Subcutaneous adipose tissue (tissue), 4 donors: ENCODE results near the gene CRX. TPM values are rescaled to one million over a fixed set of nuclear protein-coding genes. Genes with fewer than 3 reads are reported as not detected.

Experiments
- small RNA-seq: library from RNA; depleted of rRNA; stranded (forward); fragments of <200 nt; gene quantifications from one replicate; pipeline ENCODE3, GENCODE V24; 2016
- total RNA-seq, 4 donors: library from RNA; depleted of rRNA; stranded (reverse); fragments of >200 nt; gene quantifications; one replicate each; pipeline ENCODE4 v1.1.0, GENCODE V29; 2016
- TF ChIP-seq, protein P1 (sequence below): fragments of 450-650 bp; IDR thresholded peaks from one replicate; pipeline ENCODE4 v1.5.1; 2016; ENCODE audit warnings: low read depth, mild to moderate bottlenecking, control low read depth, antibody characterized with exemption, moderate library complexity

CRX gene
- total RNA-seq, 4 donors from 2014 or later: not detected

DNA sequence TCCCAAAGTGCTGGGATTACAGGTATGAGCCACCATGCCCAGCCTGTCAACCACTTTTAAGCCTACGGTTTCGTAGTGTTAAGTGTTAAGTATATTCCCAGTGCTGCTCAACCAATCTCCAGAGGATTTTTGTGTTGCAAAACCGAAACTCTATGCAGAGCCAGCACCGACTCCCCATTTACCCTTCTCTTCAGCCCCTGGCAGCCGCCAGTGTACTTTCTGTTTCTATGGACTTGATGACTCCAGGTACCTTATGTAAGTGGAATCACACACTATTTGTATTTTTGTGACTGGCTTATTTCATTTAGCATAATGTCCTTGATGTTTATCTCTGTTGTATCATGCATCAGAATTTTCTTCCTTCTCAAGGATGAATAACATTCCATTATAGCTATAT lies 63.3 kb downstream of the CRX start:
- TF ChIP-seq, protein P1, sequence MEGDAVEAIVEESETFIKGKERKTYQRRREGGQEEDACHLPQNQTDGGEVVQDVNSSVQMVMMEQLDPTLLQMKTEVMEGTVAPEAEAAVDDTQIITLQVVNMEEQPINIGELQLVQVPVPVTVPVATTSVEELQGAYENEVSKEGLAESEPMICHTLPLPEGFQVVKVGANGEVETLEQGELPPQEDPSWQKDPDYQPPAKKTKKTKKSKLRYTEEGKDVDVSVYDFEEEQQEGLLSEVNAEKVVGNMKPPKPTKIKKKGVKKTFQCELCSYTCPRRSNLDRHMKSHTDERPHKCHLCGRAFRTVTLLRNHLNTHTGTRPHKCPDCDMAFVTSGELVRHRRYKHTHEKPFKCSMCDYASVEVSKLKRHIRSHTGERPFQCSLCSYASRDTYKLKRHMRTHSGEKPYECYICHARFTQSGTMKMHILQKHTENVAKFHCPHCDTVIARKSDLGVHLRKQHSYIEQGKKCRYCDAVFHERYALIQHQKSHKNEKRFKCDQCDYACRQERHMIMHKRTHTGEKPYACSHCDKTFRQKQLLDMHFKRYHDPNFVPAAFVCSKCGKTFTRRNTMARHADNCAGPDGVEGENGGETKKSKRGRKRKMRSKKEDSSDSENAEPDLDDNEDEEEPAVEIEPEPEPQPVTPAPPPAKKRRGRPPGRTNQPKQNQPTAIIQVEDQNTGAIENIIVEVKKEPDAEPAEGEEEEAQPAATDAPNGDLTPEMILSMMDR: no peak

DNA sequence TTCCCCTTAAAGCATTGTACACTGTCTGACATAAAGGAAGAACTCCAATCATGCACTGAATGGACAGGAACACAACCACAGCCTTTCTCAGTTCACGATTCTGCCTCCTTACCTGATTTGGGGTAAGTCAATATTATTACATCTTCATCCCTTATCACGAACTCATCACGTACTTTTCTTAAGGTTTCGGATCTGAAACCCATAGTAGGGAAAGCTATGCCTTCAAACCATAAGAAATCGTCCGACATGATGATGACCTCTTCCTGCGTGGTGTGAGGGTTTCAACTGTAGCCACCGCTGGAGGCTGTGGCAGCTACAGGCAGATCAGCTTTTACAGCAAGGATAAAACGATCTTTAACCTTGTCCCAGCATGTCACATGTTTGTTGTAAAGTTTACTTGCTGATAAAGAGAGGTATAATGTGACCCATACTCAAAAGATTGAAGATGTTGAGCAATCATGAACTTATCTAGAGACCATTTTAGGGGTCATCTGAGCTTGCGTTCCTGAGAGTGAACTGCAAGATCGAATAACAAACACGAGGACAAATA lies 64.3 kb downstream of the CRX start, which contains the start of gene SULT2A1:
Gene SULT2A1, minus strand, starts transcription at position 306 of the 550 bp plus-strand sequence. Its CDS starts 58 bp downstream, at position 248.
- TF ChIP-seq, protein P1: no peak

DNA sequence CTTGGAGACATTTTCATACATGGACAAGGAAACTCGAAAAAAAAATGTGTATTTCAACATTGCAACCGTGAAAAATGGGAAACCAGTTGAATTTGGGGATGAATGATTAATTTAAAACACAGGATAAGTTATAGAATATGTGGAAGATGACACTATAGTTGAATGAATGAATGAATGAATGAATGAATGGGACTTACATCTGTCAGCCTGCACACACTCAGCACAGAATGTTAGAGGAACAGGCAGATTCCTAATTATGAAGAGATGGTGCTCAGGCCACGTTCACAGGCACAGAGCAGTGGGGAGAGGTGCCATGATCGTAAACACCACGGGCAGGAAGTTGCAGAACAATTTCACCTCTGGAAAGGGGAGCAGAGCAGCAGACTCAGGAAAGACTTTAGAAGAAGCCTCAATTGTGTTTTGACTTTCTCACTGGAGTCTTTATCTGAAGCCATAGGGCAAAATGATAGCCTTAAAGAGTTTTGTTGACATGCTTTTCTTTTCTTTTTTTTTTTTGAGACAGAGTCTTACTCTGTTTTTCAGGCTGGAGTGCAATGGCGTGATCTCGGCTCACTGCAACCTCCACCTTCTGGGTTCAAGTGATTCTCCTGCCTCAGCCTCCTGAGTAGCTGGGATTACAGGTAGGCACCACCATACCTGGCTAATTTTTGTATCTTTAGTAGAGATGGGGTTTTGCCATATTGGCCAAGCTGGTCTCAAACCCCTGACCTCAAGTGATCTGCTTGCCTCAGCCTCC lies 69.3 kb downstream of the CRX start:
- TF ChIP-seq, protein P1: no peak

DNA sequence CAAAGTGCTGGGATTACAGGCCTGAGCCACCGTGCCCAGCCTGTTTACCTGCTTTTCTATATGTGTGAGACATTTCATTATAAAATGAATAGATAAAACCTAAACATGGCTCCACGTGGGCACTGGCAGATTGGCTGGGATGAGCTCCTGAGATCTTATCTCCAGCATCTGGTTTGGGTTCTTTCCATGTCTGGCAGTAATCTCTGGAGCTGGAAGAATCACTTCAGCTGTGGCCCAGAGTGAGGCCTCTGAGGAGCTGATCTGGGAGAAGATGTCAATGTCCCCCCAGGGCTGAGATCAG lies 69.8 kb downstream of the CRX start:
- TF ChIP-seq, protein P1: no peak

DNA sequence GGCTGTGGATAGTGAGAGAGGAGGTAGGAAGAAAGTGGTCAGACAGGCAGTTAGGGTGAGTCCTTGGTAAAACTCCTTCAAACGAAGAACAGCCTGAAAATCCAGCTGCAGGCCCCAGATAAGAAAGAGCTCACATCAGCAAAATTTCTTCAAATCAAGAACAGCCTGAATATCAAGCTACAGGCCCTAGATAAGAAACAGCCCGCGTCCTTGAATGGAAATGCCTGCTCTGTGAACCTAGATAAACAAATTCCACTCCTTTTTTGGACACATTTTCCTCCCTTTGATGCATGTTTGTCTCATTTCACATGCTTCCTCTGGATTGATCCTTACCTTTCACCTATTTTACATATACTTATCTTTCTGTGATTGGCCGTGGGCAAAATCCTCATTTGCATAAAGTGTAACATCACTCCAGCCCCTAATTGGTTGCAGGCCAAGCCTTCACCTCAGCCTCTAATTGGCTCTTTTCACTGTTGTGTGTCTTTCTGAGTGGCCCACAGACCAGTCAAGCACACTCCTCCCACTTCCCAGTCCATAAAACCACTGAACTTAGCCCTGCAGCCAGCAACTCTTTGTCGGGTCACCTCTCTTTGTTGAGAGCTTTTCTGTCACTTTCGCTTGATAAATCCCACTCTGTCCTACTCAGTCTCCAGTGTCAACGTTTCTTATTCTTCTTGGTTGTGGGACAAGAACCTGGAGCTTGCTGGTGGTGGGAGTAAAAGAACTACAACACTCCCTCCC lies 70.4 kb downstream of the CRX start:
- TF ChIP-seq, protein P1: no peak

Small RNA genes within 50 kb of the gene (small RNA-seq; reads per million reads assigned to genes)
- gene AC008745.1: not detected

Other genes with a start within 250 kb of the CRX start
- gene ZNF541, start 248.8 kb upstream of the CRX start, total RNA-seq: 1 to 10 TPM in 1 of 4 donors, under 1 TPM in 1, not detected in 2; 0.44 to 2.3 TPM
- gene BICRA, start 212.8 kb upstream of the CRX start, total RNA-seq: 10 to 100 TPM in 2 of 4 donors, 1 to 10 TPM in 2; 5.1 to 13.2 (median 8.8) TPM
- gene EHD2, start 108.5 kb upstream of the CRX start, total RNA-seq: 100 to 1,000 TPM in 3 of 4 donors, 10 to 100 TPM in 1; 77.5 to 340 (median 130) TPM
- gene NOP53, start 76.4 kb upstream of the CRX start, total RNA-seq: 100 to 1,000 TPM; 154 to 426 (median 281) TPM
- gene SELENOW, start 43.2 kb upstream of the CRX start, total RNA-seq: 100 to 1,000 TPM; 185 to 262 (median 222) TPM
- not detected for gene TPRX1, start 17.4 kb upstream of the CRX start, total RNA-seq
- not detected for gene TPRX2, start 37.3 kb downstream of the CRX start, total RNA-seq
- gene SULT2A1, start 64.4 kb downstream of the CRX start, total RNA-seq: not detected
- gene BSPH1, start 170.2 kb downstream of the CRX start, total RNA-seq: not detected
- gene ELSPBP1, start 172.7 kb downstream of the CRX start, total RNA-seq: not detected
- not detected for gene CABP5, start 222.1 kb downstream of the CRX start, total RNA-seq